ENCODE results near the gene SCARB1.
A peak's percentile ranks its signal among the peaks of the same experiment; 100 is the strongest.

Gene SCARB1

GRCh38 chr12:124817076-124818000 lies 46.3 kb downstream of the SCARB1 start:
- no peak for DNase-seq

- DNase-seq, result no peak
These were observed 47.3 kb downstream of the SCARB1 start for GRCh38 chr12:124816295-124816854.

DNA sequence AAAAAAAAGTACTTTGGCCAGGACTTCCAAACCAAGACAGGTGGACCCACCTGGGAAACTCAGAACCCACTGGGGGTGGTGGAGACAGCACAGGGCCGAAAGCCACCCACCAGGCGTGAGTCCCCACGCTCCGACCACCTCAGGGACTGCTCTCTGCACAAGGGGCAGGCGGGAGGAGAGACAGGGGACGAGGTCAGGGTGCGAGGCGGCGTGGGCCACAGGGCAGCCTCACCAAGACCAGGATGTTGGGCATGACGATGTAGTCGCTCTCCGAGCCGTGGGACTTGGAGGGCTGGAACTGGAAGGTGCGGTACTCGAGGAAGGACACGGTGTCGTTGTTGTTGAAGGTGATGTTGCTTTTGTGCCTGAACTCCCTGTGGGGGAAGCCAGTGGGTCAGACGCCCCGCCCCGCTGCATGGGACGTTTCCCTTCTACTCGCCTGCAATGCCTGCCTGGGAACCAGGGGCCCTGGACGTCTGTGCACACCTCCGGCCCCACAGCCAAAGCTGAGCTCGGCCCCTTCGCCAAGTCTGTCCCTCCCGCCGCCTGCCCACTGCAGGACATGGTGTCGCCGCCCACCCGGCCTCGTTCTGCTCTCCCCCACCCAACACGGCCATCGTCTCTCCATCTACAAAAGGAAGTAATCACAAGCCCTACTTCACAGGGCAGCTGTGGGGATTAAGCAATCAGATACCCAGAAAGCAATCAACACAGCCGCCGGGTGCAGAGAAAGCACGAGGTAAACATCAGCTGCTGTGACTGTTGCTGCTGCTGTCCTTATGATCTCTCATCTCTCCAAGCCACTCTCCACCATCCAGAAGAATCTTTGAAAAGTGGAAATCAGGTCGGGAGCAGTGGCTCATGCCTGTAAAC lies 48.7 kb downstream of the SCARB1 start:
- peak; percentile 52 to 63 (median 60) for DNase-seq

DNA sequence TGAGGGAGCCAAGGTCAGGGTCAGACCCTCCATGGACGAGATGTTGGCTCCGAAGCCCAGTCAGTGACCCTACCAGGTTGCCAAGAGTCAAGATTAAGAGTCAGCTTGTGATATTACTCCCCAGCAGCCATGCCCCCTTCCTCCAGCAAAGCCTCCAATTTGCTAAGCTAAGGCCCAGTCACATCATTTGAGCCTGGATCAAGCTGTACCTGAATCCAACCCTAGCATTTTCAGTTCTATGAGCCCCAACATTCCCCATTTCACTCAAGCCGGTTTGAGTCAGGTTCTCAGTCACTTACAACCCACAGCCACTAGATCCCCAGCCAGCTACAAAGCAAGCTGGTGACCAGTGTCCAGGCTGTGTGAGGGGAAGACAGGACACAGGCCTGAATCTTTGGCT lies 49.9 kb downstream of the SCARB1 start:
- no peak for DNase-seq

DNA sequence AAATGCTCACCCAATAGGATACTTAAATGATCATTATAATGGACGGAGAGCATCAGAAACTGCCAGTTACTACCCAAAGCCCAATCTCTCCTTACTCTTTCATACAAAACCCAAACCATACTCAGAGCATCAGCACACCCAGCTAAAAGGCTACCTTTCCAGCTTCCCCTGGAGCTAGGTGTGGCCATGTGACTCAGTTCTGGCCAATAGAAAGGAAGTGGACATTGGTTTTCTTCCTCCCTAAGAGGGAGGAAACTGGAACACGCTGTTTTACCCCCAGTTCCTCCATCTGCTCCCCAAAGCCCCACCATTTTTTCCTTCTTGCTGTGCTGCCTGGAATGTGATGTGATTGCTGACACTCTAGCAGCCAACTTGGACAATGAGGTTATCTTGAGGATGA lies 50.7 kb downstream of the SCARB1 start:
- DNase-seq, result no peak

GRCh38 chr12:124812356-124812755 lies 51.3 kb downstream of the SCARB1 start:
- DNase-seq, result no peak

GRCh38 chr12:124811633-124812032 lies 52.0 kb downstream of the SCARB1 start:
- DNase-seq, result no peak

GRCh38 chr12:124809878-124810277 lies 53.8 kb downstream of the SCARB1 start:
- no peak for DNase-seq

- DNase-seq, result no peak
These were observed 54.3 kb downstream of the SCARB1 start for GRCh38 chr12:124809391-124809790.

DNA sequence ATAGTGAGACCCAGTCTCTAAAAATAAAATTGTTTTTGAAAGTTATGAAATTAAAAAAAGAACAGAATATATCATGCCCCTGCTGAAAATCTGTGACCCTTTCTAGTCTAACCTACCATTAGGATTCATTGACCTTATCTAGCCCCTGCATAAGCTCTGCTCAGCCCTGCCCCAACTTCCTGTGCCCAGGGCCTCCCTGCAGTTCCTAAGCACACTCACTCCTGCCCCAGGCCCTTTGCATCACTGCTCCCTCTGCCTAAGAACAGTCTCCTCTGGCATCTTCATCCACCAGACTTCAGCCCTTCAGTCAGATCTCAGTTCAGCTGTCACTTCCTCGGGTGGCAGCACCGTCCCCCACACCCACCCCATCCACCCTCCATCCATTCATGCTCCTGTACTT lies 55.4 kb downstream of the SCARB1 start:
- no peak for DNase-seq

- DNase-seq, result no peak
These were observed 57.6 kb downstream of the SCARB1 start for GRCh38 chr12:124805876-124806668.

DNA sequence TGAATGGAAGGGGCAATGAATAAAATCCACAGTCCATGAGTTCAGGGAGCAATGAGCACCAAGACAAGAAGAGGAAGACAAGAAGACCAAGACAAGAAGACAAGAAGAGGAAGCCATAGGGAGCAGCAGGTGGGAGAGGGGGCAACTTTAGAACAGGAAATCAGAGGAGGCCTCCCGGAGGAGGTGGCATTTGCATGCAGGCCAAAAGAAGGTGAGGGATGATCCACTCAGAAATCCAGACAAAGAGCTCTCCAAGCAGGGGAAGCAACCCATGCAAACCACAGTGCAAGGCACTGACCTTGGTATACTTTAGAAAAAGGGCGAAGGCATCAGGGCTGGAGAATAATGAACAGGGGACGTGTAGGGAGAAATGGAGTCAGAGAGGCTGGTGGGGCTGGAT lies 58.6 kb downstream of the SCARB1 start:
- DNase-seq, result no peak

- no peak for DNase-seq
These were observed 59.5 kb downstream of the SCARB1 start for GRCh38 chr12:124804011-124804621.

DNA sequence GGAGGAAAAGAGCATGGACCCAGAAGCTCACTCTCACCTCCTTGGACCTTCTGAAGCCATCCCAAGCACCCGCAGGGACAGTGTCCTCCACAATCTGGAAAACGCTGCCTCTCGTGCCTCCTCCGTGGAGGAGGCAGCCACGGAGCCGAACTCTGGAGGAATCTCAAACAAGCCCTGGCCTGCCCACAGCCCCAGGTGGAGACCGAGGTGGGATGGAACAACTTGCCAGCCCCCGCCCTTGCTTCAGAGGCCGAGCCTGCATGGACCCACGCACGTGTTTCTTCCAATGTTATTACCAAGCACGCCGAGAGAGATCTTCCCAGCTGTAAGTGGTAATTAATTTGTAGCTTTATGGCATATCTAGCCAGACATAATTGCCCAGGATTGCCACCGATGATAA lies 61.3 kb downstream of the SCARB1 start:
- no peak for DNase-seq

DNA sequence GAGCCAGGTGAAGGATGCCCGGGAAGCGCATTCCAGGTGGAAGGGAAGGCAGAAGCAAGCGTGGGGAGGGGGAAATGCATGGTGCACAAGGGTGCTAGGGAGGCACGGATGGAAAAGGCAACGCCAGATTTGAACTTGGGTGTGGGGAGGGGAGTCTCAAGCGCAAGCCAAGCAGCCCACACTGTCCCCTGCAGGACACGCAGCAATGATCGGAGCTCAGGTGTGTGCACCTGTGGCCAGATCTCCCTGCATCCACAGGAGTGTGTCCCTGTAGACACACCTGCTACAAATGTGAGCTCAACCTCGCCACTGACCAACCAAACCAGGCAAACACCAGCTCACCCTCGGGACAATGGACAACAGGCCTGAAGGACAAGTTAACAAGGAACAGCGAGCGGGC lies 63.2 kb downstream of the SCARB1 start:
- DNase-seq, result no peak

DNA sequence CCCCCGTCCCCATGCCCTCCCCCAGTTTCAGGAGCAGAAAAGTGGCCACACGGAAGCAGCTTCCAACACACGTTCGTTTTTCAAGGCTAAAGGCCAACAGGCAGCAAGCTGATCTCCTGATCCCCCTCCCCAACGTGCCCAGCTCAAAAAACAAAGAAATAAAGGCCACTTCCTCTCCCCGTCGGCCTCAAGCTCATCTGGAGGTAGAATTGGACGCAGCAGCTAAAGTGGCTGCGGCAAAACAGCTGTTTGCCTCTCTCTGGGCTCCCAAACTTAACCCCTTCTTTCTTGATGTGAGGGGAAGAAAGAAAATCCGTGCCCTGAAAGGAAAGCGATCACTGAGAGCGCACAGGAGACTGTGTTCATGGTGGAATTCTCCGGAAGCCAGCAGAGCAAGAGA lies 66.3 kb downstream of the SCARB1 start:
- DNase-seq, result peak in 2 of 3 donors; percentile 15 to 17

GRCh38 chr12:124796303-124796960 lies 67.2 kb downstream of the SCARB1 start:
- DNase-seq, result peak; percentile 69 to 87 (median 77)

GRCh38 chr12:124795081-124795948 lies 68.3 kb downstream of the SCARB1 start:
- peak in 1 of 3 donors; percentile 23 for DNase-seq

GRCh38 chr12:124792961-124793441 lies 70.7 kb downstream of the SCARB1 start:
- no peak for DNase-seq

DNA sequence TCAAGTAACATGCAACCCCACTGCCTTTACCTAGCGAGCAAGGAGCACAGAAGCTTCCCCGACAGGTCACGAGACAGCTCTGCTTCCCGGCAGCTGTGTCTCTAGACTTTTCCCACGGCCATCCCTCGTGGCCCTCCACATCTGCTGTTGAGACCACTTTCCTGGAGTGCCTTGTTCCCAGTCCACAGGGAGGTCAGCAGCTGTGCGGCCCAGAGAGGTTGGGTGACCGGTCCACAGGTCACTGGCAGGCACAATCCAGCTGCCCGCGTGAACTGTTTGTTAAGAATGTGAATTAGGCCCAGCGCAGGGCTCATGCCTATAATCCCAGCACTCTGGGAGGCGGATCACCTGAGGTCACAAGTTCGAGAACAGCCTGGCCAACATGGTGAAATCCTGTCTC lies 71.5 kb downstream of the SCARB1 start:
- DNase-seq, result no peak
